ENCODE results near the gene KIF16B. TPM values are rescaled to one million over a fixed set of nuclear protein-coding genes. Genes with fewer than 3 reads are reported as not detected.

Gene KIF16B
- total RNA-seq, 1 donor from 2014 or later, result 21.6 TPM

- no peak for DNase-seq (ENCODE audit: low spot score)
Measured at GRCh38 chr20:16353417-16353781, 219.8 kb downstream of the KIF16B start.

DNA sequence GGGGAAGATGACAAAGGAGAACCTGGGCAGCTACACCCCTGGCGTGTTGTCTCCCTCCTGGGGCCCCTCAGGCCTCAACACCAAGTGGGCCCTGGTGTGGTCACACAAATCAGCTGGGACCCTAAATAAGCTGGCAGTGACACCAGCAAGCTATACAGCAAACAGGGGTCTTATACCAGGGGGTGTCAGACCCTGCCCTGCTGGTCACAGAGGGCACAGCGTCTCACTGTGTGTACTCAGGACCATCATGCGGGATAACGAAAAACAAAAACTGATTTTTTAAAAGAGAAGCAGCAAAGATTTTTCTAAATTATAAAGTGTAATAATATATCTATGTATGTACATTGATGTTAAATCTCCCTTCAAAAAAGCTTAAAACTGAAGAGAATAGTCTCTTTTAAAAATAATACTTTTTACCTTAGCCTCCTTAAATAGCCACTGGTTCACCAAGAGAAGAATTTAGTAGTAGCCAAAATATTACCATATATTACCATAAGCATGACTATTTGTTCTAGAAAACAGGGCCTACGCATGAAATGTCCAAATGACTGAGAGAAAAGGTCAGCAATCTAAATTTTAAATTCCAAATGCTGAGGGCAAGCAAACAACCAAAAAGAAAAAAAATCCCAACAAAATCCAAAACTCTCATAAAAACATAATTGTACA lies 220.4 kb downstream of the KIF16B start:
- DNase-seq (ENCODE audit: low spot score), result no peak

DNA sequence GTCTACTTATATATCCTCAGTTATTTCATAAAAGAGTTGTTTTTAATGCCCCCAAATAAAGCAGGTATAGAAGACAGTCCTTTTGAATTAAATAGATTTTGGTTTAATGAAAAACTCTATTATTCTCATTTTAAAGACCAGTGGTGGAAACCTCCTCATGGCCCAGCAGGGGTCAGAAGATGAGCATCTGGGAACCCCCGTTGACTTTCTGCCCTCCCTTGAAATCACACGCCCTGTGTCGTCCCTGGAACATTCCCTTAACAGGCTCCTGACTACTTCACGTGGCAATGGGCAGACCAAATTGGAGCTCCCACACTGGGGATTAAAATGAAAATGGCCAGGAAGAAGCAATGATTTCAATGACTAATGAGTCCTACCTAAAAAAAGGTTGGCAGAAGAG lies 220.9 kb downstream of the KIF16B start:
- no peak for DNase-seq (ENCODE audit: low spot score)

GRCh38 chr20:16351415-16351814 lies 221.8 kb downstream of the KIF16B start:
- DNase-seq (ENCODE audit: low spot score), result no peak

DNA sequence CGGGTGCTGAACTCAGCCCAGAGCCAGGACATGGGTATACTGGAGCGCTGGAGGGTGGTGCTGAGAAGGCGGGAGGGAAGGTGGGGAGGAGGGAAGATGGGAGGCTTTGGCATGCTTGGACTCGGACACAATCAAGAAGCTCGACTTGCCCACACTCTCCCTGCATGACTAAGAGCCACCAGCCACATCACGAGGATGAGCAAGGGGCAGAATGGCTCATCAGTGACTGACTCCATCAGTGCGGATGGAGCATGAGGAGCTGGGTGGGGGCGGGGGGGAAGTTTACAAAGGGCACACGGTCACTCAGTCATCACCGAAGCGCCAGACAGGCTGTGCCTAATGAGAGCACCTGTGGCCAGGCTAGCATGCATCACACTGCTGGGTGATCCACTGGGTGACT lies 222.8 kb downstream of the KIF16B start:
- no peak for DNase-seq (ENCODE audit: low spot score)

DNA sequence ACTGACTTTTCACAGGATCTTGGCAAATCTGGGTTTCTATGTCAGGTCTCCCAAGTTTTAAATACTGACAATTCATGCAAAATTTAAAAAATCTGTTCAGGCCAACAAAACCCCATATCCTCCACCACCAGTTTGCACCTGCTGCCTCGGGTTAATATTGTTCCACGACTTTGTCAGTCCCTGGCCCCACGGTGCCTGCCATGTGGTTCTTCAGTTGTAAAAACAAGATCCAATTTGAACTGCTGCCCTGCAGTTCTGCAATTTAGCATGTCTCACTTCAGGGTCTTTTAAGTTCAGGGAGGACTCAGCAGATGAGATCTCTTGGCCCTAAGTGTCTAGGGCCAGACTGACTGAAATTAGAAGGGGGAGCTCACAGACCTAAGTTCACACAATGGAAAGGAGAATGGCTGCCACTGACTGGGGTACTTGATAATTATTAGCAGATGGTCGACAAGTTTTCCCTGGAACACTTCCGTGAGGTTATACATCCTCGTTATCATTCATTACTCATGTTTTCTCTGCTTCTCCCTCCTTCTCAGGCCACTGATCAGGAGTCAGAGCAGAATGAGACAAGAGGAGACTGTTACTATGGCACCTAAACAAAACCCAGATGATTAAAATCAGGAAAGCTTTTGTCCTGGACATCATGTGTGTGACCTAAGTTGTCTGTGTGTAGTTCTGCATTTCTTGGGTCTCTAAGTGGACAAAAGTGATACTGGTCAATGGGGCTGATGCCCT lies 223.6 kb downstream of the KIF16B start:
- no peak for DNase-seq (ENCODE audit: low spot score)

GRCh38 chr20:16346956-16347355 lies 226.3 kb downstream of the KIF16B start:
- no peak for DNase-seq (ENCODE audit: low spot score)

- DNase-seq (ENCODE audit: low spot score), result no peak
Measured at GRCh38 chr20:16337707-16338106, 235.5 kb downstream of the KIF16B start.

DNA sequence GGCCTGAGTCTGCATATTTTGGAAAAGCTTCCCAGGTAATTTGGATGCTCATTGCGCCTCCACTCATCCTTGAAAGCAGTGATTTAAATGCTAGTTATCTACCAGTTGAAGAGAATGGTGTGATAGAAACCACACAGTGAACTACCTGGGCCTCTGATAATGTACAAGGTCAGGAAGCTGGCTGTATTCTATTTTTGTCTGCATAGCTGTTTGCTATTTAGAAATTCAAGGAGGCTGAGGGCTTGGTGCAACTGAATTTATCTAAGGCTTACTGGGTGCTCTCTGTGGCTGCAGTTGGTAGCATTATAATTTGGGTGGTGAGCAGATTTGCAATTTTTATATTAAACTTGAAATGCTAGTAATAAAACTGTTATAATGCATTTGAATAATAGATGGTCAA lies 245.6 kb downstream of the KIF16B start:
- no peak for DNase-seq (ENCODE audit: low spot score)

DNA sequence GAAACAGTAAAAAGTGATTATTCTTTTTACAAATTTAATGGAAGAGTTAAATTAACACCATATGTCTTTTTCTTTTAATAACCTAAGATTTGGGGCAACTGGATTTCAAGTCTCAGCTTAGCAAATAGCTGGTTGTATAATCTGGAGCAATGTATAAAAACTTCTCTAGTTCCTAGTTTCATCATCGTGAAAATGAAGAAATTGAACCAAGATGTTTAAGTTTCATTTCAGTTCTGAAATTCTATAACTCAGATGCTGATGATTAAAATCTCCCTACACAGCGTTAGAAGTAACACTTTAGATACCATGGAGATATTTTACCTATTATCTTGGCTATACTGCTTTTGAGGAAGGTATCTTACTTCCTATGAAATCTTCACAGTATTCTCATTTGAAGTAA lies 252.0 kb downstream of the KIF16B start:
- no peak for DNase-seq (ENCODE audit: low spot score)

GRCh38 chr20:16317445-16318362 lies 255.5 kb downstream of the KIF16B start:
- DNase-seq (ENCODE audit: low spot score), result no peak

- no peak for DNase-seq (ENCODE audit: low spot score)
Measured at GRCh38 chr20:16316513-16316912, 256.7 kb downstream of the KIF16B start.

- no peak for DNase-seq (ENCODE audit: low spot score)
Measured at GRCh38 chr20:16314748-16315159, 258.5 kb downstream of the KIF16B start.

- DNase-seq (ENCODE audit: low spot score), result no peak
Measured at GRCh38 chr20:16314320-16314719, 258.9 kb downstream of the KIF16B start.

GRCh38 chr20:16313917-16314316 lies 259.3 kb downstream of the KIF16B start:
- no peak for DNase-seq (ENCODE audit: low spot score)

DNA sequence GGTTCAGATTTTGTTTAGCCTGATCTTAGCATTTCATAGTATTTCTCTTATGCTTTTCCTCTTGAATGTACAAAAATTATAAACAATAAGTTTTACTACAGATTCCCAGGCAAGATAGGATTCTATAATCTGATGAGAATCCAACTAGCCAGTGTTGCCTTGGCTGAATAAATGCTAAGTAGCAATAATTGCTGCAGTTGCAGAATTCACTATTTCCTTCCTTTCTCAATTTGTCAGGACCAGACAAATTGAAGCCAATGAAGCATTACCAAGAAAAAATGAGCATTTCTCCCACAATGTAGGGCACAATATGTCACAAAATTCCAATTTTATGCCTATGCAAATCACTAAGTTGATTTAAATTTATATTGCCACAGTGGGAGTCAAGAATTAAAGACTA lies 260.2 kb downstream of the KIF16B start:
- DNase-seq (ENCODE audit: low spot score), result no peak

DNA sequence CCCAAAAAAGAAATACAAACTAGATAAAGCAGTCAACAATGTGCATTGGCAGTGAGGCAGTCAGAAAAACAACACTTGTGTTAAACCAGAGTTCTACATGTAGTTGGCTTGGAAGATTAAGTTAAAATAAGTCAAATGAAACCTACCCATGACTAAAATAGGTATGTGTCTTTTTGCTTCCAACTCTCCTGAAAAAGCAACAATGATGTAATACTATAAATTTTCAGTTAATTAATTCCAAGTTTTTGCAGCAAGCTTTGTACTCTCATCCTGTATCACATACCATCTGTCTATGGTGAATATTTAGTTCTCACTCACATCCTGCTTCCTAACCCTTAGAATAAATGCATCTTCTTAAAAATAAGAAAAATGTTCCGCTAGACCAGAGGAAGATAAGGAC lies 261.5 kb downstream of the KIF16B start:
- no peak for DNase-seq (ENCODE audit: low spot score)

GRCh38 chr20:16308754-16309153 lies 264.5 kb downstream of the KIF16B start:
- DNase-seq (ENCODE audit: low spot score), result no peak

- no peak for DNase-seq (ENCODE audit: low spot score)
Measured at GRCh38 chr20:16302818-16303217, 270.4 kb downstream of the KIF16B start.

DNA sequence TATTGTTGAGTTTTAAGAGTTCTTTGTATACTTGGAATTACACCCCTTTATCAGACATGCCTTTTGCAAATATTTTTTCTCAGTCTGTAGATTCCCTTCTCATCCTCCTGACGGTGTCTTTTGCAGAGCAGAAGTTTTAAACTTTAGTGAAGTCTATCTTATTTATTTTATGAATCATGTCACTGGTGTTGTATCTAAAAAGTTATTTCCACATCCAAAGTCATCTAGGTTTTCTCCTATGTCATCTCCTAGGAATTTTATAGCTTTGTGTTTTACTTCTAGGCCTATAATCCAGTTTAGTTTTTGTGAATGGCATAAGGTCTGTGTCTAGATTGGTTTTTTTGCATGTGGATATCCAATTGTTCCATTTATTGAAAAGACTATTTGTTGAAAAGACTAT lies 271.3 kb downstream of the KIF16B start:
- DNase-seq (ENCODE audit: low spot score), result no peak

- DNase-seq (ENCODE audit: low spot score), result no peak
Measured at GRCh38 chr20:16299897-16300296, 273.4 kb downstream of the KIF16B start.

DNA sequence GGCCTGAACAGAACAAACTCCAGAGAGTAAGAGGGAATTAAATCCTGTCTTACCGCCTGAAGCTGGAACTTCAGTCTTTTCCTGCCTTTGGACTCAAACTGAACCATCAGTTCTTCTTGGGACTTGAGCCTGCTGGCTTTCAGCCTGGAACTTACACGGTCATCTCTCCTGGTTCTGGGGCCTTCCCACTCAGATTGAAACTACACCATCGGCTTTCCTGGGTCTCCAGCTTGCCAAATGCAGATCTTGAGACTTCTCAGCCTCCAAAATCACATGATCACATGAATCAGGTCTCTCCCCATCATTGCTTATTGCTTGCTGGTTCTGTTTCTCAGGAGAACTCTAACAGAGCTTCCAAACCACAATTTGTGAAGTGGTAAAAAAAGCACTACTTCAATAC lies 276.3 kb downstream of the KIF16B start:
- no peak for DNase-seq (ENCODE audit: low spot score)

GRCh38 chr20:16295534-16295933 lies 277.7 kb downstream of the KIF16B start:
- DNase-seq (ENCODE audit: low spot score), result no peak
